ENCODE results near the gene RPS24. TPM values are rescaled to one million over a fixed set of nuclear protein-coding genes. Genes with fewer than 3 reads are reported as not detected.
"Not testable (repeated sequence)": the region's sequence is repeated elsewhere in the genome, so short reads cannot be mapped to it uniquely, and the experiment has no call there.

Gene RPS24
- total RNA-seq, 8 experiments from 2014 or later = 3,234 to 5,215 (median 4,143) TPM

GRCh38 chr10:78075806-78076205 is 42.1 kb downstream of the RPS24 start:
- not testable (repeated sequence) for ATAC-seq (replicated peaks in 6 of 8)
- no CpG with 5 or more reads among the region's 29 CpGs for WGBS, 10 experiments

GRCh38 chr10:78078539-78079330 is 45.1 kb downstream of the RPS24 start:
- in situ Hi-C loops (cut with MboI; ENCODE audit: low pct_unique_long_range_greater_than_20kb in 2 of 9, low sequenced_read_pairs in 9 of 9, unreplicated experiment in 9 of 9) = no loop called here
- no peak for ATAC-seq (replicated peaks in 6 of 8)
- no peak overlapping the region for H3K27ac ChIP-seq
- 13 to 83% (median 65%) methylated on average over 1 to 4 of the region's 4 CpGs for WGBS, 10 experiments
- H3K4me1 ChIP-seq (replicated peaks in 1 of 2) = no peaks in the 10 kb centered on the region
- no peak overlapping the region for H3K4me3 ChIP-seq

More at GRCh38 chr10:78075806-78076205, 42.1 kb downstream of the RPS24 start:
- H3K4me1 ChIP-seq (replicated peaks in 1 of 2); in situ Hi-C loops (cut with MboI; ENCODE audit: low pct_unique_long_range_greater_than_20kb in 2 of 9, low sequenced_read_pairs in 9 of 9, unreplicated experiment in 9 of 9); H3K4me3 ChIP-seq; H3K27ac ChIP-seq: not testable (repeated sequence)

DNA sequence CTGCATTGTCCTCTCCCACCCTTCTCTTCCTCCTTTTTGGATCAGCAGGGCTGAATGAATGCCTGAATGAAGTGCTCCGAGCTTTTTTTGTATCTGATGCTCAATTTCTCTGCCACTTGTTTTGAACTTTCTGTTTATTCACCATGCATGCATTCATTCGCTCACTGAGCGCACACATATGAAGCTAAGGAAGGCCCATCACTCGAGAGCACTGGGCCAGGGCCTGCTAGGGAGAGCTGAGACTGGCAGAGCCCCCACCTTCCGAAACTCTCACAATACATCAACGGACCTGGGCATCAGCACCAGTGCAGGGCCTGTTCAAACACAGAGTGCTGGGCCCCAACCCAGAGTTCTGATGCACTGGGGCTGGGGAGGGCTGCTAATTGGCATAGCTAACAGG is 45.7 kb downstream of the RPS24 start:
- 67 to 100% (median 80%) methylated on average over 1 to 5 of the region's 6 CpGs; no CpG with 5 or more reads in 4 of the 10 experiments for WGBS, 10 experiments
- H3K27ac ChIP-seq = no peak overlapping the region
- H3K4me3 ChIP-seq = no peak overlapping the region
- in situ Hi-C loops (cut with MboI; ENCODE audit: low pct_unique_long_range_greater_than_20kb in 2 of 9, low sequenced_read_pairs in 9 of 9, unreplicated experiment in 9 of 9) = no loop called here
- H3K4me1 ChIP-seq (replicated peaks in 1 of 2) = no peaks in the 10 kb centered on the region
- no peak for ATAC-seq (replicated peaks in 6 of 8)

DNA sequence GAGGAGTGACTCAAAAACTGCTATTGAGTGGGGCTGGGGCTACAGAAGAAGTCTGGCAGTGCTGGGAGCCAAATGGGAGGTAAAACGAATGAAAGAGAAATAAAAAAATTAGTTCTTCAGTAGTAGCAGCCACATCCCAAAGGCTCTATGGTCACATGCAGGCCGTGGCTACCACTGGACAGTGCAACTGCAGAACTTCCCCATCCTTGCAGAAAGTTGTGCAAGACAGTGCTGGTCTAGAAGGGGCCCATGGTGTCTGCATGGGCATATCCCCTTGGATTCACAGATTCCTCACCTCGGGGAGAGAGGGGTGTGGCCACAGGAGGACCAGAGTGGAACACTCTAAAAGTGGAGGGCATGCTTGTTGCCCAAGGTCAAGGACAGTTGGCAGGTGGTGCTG is 47.6 kb downstream of the RPS24 start:
- 0 to 41% (median 20%) methylated on average over 1 to 3 of the region's 3 CpGs; no CpG with 5 or more reads in 3 of the 10 experiments for WGBS, 10 experiments
- ATAC-seq (replicated peaks in 6 of 8) = no peak
- Histone ChIP-seq H3K27ac (no peak overlapping the region), H3K4me1 (replicated peaks in 1 of 2) (peaks cover under 1 to 1% of the 10 kb centered on the region in 2 donors), H3K4me3 (no peak overlapping the region)
- in situ Hi-C loops (cut with MboI; ENCODE audit: low pct_unique_long_range_greater_than_20kb in 2 of 9, low sequenced_read_pairs in 9 of 9, unreplicated experiment in 9 of 9) = no loop called here

DNA sequence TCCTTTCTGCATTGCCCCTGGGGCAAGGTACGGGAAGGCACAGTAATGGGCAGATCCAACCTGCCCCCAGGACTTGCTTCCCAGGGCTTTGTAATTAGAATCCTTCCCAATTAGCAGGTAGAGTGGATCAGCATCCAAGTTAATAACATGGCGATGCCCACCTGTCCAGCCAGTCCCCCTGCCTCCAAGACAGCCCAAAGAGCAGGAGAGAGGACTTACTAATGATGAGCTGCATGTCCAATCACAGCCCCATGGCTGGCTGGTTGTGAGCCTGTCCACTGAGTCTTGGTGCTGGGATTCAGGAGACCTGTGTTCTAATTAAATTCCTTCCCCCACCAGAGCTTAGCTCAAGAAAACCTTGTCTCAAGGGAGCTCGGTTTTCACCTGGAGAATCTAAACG is 49.0 kb downstream of the RPS24 start:
- in situ Hi-C loops (cut with MboI; ENCODE audit: low pct_unique_long_range_greater_than_20kb in 2 of 9, low sequenced_read_pairs in 9 of 9, unreplicated experiment in 9 of 9) = no loop called here
- ATAC-seq (replicated peaks in 6 of 8) = no peak
- Histone ChIP-seq H3K27ac (no peak overlapping the region), H3K4me1 (replicated peaks in 1 of 2) (peaks cover 14 to 15% of the 10 kb centered on the region in 2 donors), H3K4me3 (no peak overlapping the region)
- 67 to 80% (median 78%) methylated on average over 1 to 3 of the region's 4 CpGs; no CpG with 5 or more reads in 5 of the 10 experiments for WGBS, 10 experiments

Other genes starting within 250 kb of the RPS24 start
- 10 to 100 TPM; 18.2 to 62.7 (median 23.4) TPM for gene DLG5, start 107.1 kb upstream of the RPS24 start, total RNA-seq
- gene POLR3A, start 4.3 kb upstream of the RPS24 start, total RNA-seq = 10 to 100 TPM; 17.4 to 31.2 (median 24.1) TPM